H54 (cell line): Measurements from ENCODE around the gene NXN.
"Not testable (repeated sequence)": the region's sequence is repeated elsewhere in the genome, so short reads cannot be mapped to it uniquely, and the experiment has no call there.

Source experiments
- DNase-seq: peaks from one replicate; pipeline ENCODE4 v3.0.0; 2011; ENCODE audit warnings: low spot score, mixed read lengths; ENCODE audit not compliant: insufficient read length
- FAIRE-seq: peaks from 3 replicates; lab custom pipeline; 2011; peaks lifted over from hg19 to GRCh38; lab: Jason Lieb, UNC
- POLR2A ChIP-seq: IDR thresholded peaks from 2 replicates; pipeline ENCODE4 v1.6.1; 2011; ENCODE audit warnings: low read depth, mild to moderate bottlenecking, low read length

NXN gene

GRCh38 chr17:753418-753817, 226.2 kb downstream of the NXN start:
- FAIRE-seq (no peak), DNase-seq (no peak)
- no peak for TF ChIP-seq POLR2A

GRCh38 chr17:752620-753219, 226.9 kb downstream of the NXN start:
- no peak for TF ChIP-seq POLR2A
- no peak for DNase-seq
- no peak for FAIRE-seq

DNA sequence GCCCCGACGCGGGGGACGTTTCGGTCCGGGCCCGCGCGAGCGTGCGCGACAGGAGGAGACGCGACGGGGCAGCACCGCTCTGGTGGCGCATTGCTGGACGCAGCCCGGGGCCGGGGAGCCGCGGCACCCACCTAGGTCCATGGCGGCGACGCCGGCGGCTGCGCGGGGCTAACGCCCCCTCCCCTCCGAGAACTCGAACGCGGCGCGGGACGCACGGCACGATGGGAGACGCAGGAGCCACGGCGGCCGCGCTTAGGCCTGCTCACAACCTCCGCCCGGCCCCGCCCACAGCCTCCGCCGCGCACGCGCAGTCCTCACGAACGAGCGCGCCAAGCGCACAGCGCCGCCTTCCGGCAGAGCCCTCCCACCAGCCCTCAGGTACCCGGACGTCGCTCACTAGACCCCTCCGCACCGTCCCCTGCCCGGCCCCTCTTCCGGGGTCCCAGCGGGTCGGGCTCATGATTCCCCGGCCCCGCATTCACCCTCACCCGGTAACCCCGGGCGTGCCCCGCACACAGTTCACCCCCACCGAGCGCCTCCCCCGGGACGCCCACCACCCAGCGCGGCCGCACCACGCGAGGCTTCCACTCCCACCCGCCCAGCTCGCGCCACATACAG, 227.5 kb downstream of the NXN start, which contains the start of gene GEMIN4:
GEMIN4 (minus strand) TSS at position 263 of the 618 bp plus-strand sequence; CDS start at position 141, 122 bp downstream.
- FAIRE-seq = no peak
- peak; percentile 91 for TF ChIP-seq POLR2A
- DNase-seq = peak; percentile 91

- FAIRE-seq = no peak
- no peak for TF ChIP-seq POLR2A
- peak; percentile 46 for DNase-seq
Observed at GRCh38 chr17:751269-752001, 228.1 kb downstream of the NXN start.

GRCh38 chr17:750431-751037, 229.0 kb downstream of the NXN start:
- TF ChIP-seq POLR2A = no peak
- no peak for FAIRE-seq
- DNase-seq = no peak

GRCh38 chr17:749359-749758, 230.2 kb downstream of the NXN start:
- FAIRE-seq, DNase-seq: not testable (repeated sequence)
